Peyer's patch (tissue), 4 donors: ENCODE measurements around the gene ROBO1. TPM values are rescaled to one million over a fixed set of nuclear protein-coding genes. Genes with fewer than 3 reads are reported as not detected.

Experiments
- DNase-seq, 3 donors: peaks; one replicate each; pipeline ENCODE4 v3.0.0-alpha.2; 2017 to 2019
- H3K27ac ChIP-seq, 4 donors: fragments of 200-600 bp; sonication (generic); one replicate each; pipeline ENCODE4 v1.5.1; 2016 to 2019
- H3K27me3 ChIP-seq, 2 donors: fragments of 200-600 bp; sonication (generic); one replicate each; pipeline ENCODE4 v1.5.1; 2019
- H3K36me3 ChIP-seq, 3 donors: fragments of 200-600 bp; sonication (generic); one replicate each; pipeline ENCODE4 v1.5.1; 2016 to 2019
- H3K4me1 ChIP-seq, 4 donors: fragments of 200-600 bp; sonication (generic); one replicate each; pipeline ENCODE4 v1.5.1; 2016 to 2019
- H3K4me3 ChIP-seq, 4 donors: fragments of 200-600 bp; sonication (generic); 1 replicate in 3 of 4; 2 replicates in 1 of 4; pipeline ENCODE4 v1.5.1; 2016 to 2019; ENCODE audit warnings: mild to moderate bottlenecking in 1 of 4
- H3K9me3 ChIP-seq, 4 donors: fragments of 200-600 bp; sonication (generic); one replicate each; pipeline ENCODE4 v1.5.1; 2016 to 2019; ENCODE audit warnings: mild to moderate bottlenecking in 1 of 4
- POLR2A ChIP-seq, 2 donors: fragments of 450-650 bp; IDR thresholded peaks; one replicate each; pipeline ENCODE4 v1.5.1; 2017; ENCODE audit warnings: antibody characterized with exemption in 2 of 2, mild to moderate bottlenecking in 2 of 2, moderate library complexity in 2 of 2
- total RNA-seq, 4 donors: library from RNA; depleted of rRNA; stranded (reverse); fragments of >200 nt; gene quantifications; one replicate each; pipeline ENCODE4 v1.1.0, GENCODE V29; 2016
- TF ChIP-seq, protein P1 (sequence below), 6 experiments: fragments of 450-650 bp in 4 of 6; fragments of 200-600 bp in 2 of 6; sonication (generic) in 1 of 6; IDR thresholded peaks; one replicate each; pipeline ENCODE4 v1.5.1; 2017 to 2019; ENCODE audit warnings: antibody characterized with exemption in 6 of 6, mild to moderate bottlenecking in 3 of 6, moderate library complexity in 1 of 6

The ROBO1 gene
- total RNA-seq, 4 donors from 2014 or later, result 9.5 to 41.3 (median 24.2) TPM

DNA sequence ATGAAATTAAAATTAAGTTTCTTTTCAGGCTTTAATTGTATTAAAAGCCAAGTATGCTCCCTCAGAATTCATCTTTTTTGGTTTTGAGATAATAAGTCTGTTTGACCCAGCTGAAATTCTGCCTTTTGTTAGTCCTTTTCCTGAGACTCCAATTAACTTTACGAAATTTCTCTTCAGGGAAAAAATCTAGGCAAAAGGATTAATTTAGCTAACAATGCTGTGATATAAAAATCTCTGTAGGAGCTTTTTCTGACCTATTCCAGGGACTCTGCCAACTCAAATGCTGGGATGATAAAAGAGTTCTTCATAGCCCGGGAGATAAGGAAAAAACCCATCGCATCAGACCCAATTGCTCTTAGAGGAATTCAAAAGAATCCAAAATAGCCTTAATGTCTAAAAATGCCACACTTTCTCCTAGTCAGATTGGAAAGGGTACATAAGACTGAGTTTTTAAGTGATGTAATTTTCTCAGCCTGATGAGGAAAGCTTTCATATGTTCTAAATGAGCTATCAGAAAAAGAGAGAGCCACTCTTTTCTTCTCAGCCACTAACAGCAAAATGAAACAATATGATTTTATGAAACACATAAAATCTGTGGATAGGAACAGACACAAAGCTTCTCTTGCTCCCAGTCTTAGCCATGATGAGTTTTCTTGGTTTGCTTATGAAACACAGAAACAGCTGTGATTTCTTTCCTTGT lies 405.1 kb downstream of the ROBO1 start:
- Histone ChIP-seq H3K27ac (no peak overlapping the region), H3K4me1 (no peaks in the 10 kb centered on the region), H3K36me3 (no peaks in the 10 kb centered on the region), H3K9me3 (no peaks in the 10 kb centered on the region), H3K27me3 (no peaks in the 10 kb centered on the region), H3K4me3 (no peak overlapping the region)
- no peak for DNase-seq
- no peak for TF ChIP-seq POLR2A (IDR thresholded peaks at IDR 0.05)
- TF ChIP-seq, protein P1, sequence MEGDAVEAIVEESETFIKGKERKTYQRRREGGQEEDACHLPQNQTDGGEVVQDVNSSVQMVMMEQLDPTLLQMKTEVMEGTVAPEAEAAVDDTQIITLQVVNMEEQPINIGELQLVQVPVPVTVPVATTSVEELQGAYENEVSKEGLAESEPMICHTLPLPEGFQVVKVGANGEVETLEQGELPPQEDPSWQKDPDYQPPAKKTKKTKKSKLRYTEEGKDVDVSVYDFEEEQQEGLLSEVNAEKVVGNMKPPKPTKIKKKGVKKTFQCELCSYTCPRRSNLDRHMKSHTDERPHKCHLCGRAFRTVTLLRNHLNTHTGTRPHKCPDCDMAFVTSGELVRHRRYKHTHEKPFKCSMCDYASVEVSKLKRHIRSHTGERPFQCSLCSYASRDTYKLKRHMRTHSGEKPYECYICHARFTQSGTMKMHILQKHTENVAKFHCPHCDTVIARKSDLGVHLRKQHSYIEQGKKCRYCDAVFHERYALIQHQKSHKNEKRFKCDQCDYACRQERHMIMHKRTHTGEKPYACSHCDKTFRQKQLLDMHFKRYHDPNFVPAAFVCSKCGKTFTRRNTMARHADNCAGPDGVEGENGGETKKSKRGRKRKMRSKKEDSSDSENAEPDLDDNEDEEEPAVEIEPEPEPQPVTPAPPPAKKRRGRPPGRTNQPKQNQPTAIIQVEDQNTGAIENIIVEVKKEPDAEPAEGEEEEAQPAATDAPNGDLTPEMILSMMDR (IDR thresholded peaks at IDR 0.05), result no peak

DNA sequence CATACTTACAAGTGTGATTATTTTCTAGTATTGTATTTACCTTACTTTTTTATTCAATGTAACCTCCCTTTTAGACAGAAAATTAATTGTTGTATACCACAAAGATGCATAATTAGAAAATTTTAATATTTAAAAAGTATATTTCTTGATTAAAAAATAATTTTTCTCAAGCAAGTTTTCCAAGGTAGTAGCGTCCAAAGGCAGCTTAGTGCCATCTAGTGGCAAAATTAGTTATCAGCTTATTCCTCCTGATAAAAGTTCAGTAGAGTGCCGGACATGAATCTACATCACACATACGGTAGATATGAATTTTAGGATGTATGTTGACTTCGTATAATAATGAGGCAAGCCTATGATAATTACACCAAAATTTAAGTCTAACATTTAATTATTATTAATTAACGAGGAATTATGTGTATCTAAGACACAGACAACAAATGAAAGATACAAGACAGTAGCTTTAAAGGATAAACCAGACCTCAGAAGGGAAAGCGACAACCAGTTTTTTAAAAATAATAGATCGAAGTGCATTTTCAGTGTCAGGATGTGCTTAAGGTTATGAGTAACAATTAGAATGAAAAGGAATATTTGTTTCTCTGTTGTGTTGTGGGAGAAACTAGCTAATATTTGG lies 405.9 kb downstream of the ROBO1 start:
- H3K36me3 ChIP-seq, result no peaks in the 10 kb centered on the region
- no peak overlapping the region for H3K4me3 ChIP-seq
- no peak for DNase-seq
- no peaks in the 10 kb centered on the region for H3K9me3 ChIP-seq
- no peak for TF ChIP-seq POLR2A (IDR thresholded peaks at IDR 0.05)
- TF ChIP-seq, protein P1 (IDR thresholded peaks at IDR 0.05), result peak in 4 of 6 experiments; percentile 43 to 63 (median 52)
- H3K27me3 ChIP-seq, result no peaks in the 10 kb centered on the region
- no peak overlapping the region for H3K27ac ChIP-seq
- no peaks in the 10 kb centered on the region for H3K4me1 ChIP-seq

DNA sequence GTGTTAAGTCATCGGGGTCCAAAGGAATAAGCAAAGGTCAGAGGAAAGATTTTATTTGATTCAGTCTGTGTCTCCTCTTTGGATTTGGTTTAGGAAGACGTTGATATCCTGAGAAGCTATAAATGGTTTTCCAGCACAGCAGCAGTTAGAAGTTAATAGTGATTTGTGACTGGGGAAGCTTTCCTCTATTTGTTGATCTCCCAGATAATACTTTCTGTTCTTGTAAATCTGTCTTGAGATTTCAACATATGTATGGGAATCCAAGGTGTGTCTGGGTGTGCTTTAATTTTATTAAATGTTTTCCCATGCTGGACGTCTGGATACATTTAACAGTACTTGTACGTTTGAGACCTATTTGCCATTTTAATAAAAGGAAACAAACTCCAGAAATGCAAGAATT lies 409.5 kb downstream of the ROBO1 start:
- Histone ChIP-seq H3K4me1 (no peaks in the 10 kb centered on the region), H3K9me3 (no peaks in the 10 kb centered on the region), H3K36me3 (no peaks in the 10 kb centered on the region), H3K4me3 (no peak overlapping the region), H3K27ac (no peak overlapping the region), H3K27me3 (no peaks in the 10 kb centered on the region)
- no peak for DNase-seq
- TF ChIP-seq POLR2A (IDR thresholded peaks at IDR 0.05), result no peak
- TF ChIP-seq, protein P1 (IDR thresholded peaks at IDR 0.05), result no peak

DNA sequence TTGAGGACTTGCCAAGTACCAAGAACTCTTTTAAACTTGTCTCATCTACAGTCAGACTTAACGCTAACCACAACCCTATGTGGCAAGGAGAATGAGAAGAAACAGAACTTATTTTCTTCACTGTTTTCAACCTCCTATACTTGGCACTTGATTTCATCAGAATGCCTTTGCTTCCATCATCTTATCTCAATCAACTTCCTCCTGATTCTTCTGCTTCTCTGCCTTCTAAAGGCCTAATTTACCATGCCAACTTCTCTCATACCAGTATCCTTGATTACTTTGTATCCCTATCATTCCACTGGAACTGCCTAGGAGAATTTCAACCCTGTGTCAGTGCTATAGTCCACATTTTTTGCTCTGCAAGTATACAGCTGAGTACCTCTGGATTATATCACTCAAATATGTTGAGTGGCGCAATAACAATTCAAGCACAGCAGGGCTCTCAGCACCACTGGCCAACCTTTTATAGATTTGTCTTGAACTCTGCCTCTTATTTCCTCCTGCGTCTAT lies 413.6 kb downstream of the ROBO1 start:
- TF ChIP-seq, protein P1 (IDR thresholded peaks at IDR 0.05), result no peak
- TF ChIP-seq POLR2A (IDR thresholded peaks at IDR 0.05), result no peak
- H3K4me3 ChIP-seq, result no peak overlapping the region
- no peak for DNase-seq
- H3K9me3 ChIP-seq, result no peaks in the 10 kb centered on the region
- no peaks in the 10 kb centered on the region for H3K36me3 ChIP-seq
- H3K4me1 ChIP-seq, result no peaks in the 10 kb centered on the region
- H3K27me3 ChIP-seq, result no peaks in the 10 kb centered on the region
- no peak overlapping the region for H3K27ac ChIP-seq

DNA sequence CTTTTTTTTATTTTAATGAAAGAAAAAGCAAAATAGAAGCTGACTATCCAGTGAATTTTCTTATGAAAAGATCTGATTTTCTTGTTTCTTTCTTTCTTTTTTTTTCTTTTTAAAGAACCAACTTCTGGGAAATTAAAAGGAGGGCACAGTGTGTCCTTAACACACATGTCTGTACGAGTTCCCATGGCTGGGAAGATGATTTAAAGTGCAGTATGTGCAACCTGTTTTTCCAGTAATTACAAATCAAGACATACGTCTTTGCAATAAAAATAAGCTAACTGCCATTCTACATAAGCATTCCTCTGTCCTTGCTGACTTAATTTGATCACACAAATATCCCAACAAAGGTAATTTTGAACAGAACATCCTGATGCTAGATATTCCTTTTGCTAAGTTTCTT lies 416.1 kb downstream of the ROBO1 start:
- H3K27me3 ChIP-seq, result no peaks in the 10 kb centered on the region
- no peak for TF ChIP-seq POLR2A (IDR thresholded peaks at IDR 0.05)
- TF ChIP-seq, protein P1 (IDR thresholded peaks at IDR 0.05), result no peak
- H3K4me1 ChIP-seq, result no peaks in the 10 kb centered on the region
- H3K9me3 ChIP-seq, result no peaks in the 10 kb centered on the region
- no peak overlapping the region for H3K27ac ChIP-seq
- no peak for DNase-seq
- no peaks in the 10 kb centered on the region for H3K36me3 ChIP-seq
- H3K4me3 ChIP-seq, result no peak overlapping the region
